CD14-positive monocyte (primary cell): ENCODE results near the gene FOXRED1. TPM values are rescaled to one million over a fixed set of nuclear protein-coding genes. Genes with fewer than 3 reads are reported as not detected.
A peak's percentile ranks its signal among the peaks of the same experiment; 100 is the strongest.

Source experiments
- DNase-seq, 3 donors: peaks; one replicate each; pipeline ENCODE4 v3.0.0-alpha.2; 2011 to 2022
- H2AFZ ChIP-seq: 2 replicates; pipeline ENCODE4 v1.6.0; 2012; ENCODE audit warnings: mild to moderate bottlenecking, low read depth, low read length, inconsistent platforms; ENCODE audit not compliant: insufficient read depth, poor library complexity, severe bottlenecking
- H3K27ac ChIP-seq, 2 donors: 1 replicate in 1 of 2; 2 replicates in 1 of 2; pipeline ENCODE4 v1.5.1; 2012 to 2013; ENCODE audit warnings: low read length in 2 of 2, control low read depth in 1 of 2, inconsistent platforms in 1 of 2, low read depth in 1 of 2, mild to moderate bottlenecking in 1 of 2
- H3K27me3 ChIP-seq, 2 donors: one replicate each; pipeline versions ENCODE4 v1.6.0 to v1.6.1; 2011 to 2013; ENCODE audit warnings: low read length in 2 of 2; ENCODE audit not compliant: control insufficient read depth in 2 of 2, insufficient read depth in 2 of 2
- H3K36me3 ChIP-seq, 2 donors: replicated peaks in 1 of 2; 1 replicate in 1 of 2; 2 replicates in 1 of 2; pipeline versions ENCODE4 v1.5.1 to v1.6.1; 2012 to 2013; ENCODE audit warnings: low read length in 2 of 2, control low read depth in 1 of 2, inconsistent platforms in 1 of 2, mild to moderate bottlenecking in 1 of 2; ENCODE audit not compliant: insufficient read depth in 2 of 2, control insufficient read depth in 1 of 2
- H3K4me1 ChIP-seq, 2 donors: 1 replicate in 1 of 2; 2 replicates in 1 of 2; pipeline versions ENCODE4 v1.5.1 to v1.6.1; 2012 to 2013; ENCODE audit warnings: low read length in 2 of 2, control low read depth in 1 of 2, inconsistent platforms in 1 of 2, mild to moderate bottlenecking in 1 of 2, moderate library complexity in 1 of 2; ENCODE audit not compliant: insufficient read depth in 2 of 2, control insufficient read depth in 1 of 2
- H3K4me2 ChIP-seq: replicated peaks from 2 replicates; pipeline ENCODE3; 2012; ENCODE audit warnings: low read length, moderate library complexity, mild to moderate bottlenecking; ENCODE audit not compliant: poor library complexity, severe bottlenecking; ENCODE audit errors: extremely low read depth
- H3K4me3 ChIP-seq, 3 experiments: fragments of 200-600 bp in 1 of 3; sonication (generic) in 1 of 3; replicated peaks in 1 of 3; 1 replicate in 2 of 3; 2 replicates in 1 of 3; pipeline ENCODE4 v1.5.1; 2011 to 2013; ENCODE audit warnings: low read length in 3 of 3, mild to moderate bottlenecking in 3 of 3, control low read depth in 2 of 3, low read depth in 2 of 3, inconsistent platforms in 1 of 3, moderate library complexity in 1 of 3
- H3K79me2 ChIP-seq: 2 replicates; pipeline ENCODE4 v1.6.0; 2012; ENCODE audit warnings: mild to moderate bottlenecking, control low read depth, inconsistent platforms, low read length, moderate library complexity; ENCODE audit not compliant: insufficient read depth
- H3K9ac ChIP-seq: 2 replicates; pipeline ENCODE4 v1.6.0; 2017; ENCODE audit warnings: low read length, mild to moderate bottlenecking; ENCODE audit not compliant: insufficient read depth, poor library complexity, severe bottlenecking
- H3K9me3 ChIP-seq, 2 donors: replicated peaks in 1 of 2; 1 replicate in 1 of 2; 2 replicates in 1 of 2; pipeline versions ENCODE4 v1.5.1 to v1.6.1; 2012 to 2013; ENCODE audit warnings: low read length in 2 of 2, control low read depth in 1 of 2; ENCODE audit not compliant: control insufficient read depth in 1 of 2, insufficient read depth in 1 of 2
- H4K20me1 ChIP-seq: 2 replicates; pipeline ENCODE4 v1.6.0; 2012; ENCODE audit warnings: mild to moderate bottlenecking, low read length, control low read depth, moderate library complexity; ENCODE audit not compliant: insufficient read depth
- H3K27ac Mint-ChIP-seq, 7 donors: one replicate each; pipeline ENCODE4 v1.8.0; 2020; ENCODE audit warnings: mild to moderate bottlenecking in 7 of 7, mixed read lengths in 7 of 7, moderate library complexity in 6 of 7, inconsistent platforms in 2 of 7
- H3K27me3 Mint-ChIP-seq, 3 donors: one replicate each; pipeline ENCODE4 v1.8.0; 2021 to 2022; ENCODE audit warnings: low read depth in 3 of 3, mild to moderate bottlenecking in 3 of 3, mixed read lengths in 3 of 3, moderate library complexity in 3 of 3, inconsistent platforms in 1 of 3
- H3K36me3 Mint-ChIP-seq, 2 donors: one replicate each; pipeline ENCODE4 v1.8.0; 2020; ENCODE audit warnings: mixed read lengths in 2 of 2, inconsistent platforms in 1 of 2, mild to moderate bottlenecking in 1 of 2
- H3K4me1 Mint-ChIP-seq: one replicate; pipeline ENCODE4 v1.8.0; 2020; ENCODE audit warnings: mild to moderate bottlenecking, mixed read lengths
- H3K4me3 Mint-ChIP-seq, 2 donors: one replicate each; pipeline ENCODE4 v1.8.0; 2020; ENCODE audit warnings: mild to moderate bottlenecking in 2 of 2, mixed read lengths in 2 of 2, moderate library complexity in 1 of 2
- H3K9me3 Mint-ChIP-seq, 7 donors: one replicate each; pipeline ENCODE4 v1.8.0; 2020 to 2022; ENCODE audit warnings: mixed read lengths in 7 of 7, mild to moderate bottlenecking in 6 of 7, moderate library complexity in 6 of 7, inconsistent platforms in 2 of 7
- WGBS: methylation state at CpG from one replicate; pipeline ENCODE4 v1.1.5; 2013; ENCODE audit warnings: missing lambda C conversion rate; ENCODE audit not compliant: insufficient coverage; 5-methylcytosine and 5-hydroxymethylcytosine counted together
- intact Hi-C, 2 donors: fragments of 100-400 bp; cut with micrococcal nuclease; formaldehyde crosslinking; loops; one replicate each; pipeline versions ENCODE4 v1.15.0 to v1.15.1; 2023
- polyA plus RNA-seq, 3 donors: library from polyadenylated mRNA; depleted of rRNA in 1 of 3; unstranded in 2 of 3; stranded (reverse) in 1 of 3; fragments of 300-500 nt in 2 of 3; fragments of >200 nt in 1 of 3; fragmentation: Illumina TruSeq in 2 of 3; gene quantifications; 1 replicate in 2 of 3; 2 replicates in 1 of 3; pipeline ENCODE4 v1.2.3, GENCODE V29; 2012 to 2021
- TF ChIP-seq, protein P1 (sequence below): fragments of 200-600 bp; IDR thresholded peaks from one replicate; pipeline ENCODE4 v1.8.0; 2022; ENCODE audit warnings: antibody characterized with exemption, mild to moderate bottlenecking

The FOXRED1 gene
- polyA plus RNA-seq, 3 donors: 15.2 to 18.0 (median 15.4) TPM

DNA sequence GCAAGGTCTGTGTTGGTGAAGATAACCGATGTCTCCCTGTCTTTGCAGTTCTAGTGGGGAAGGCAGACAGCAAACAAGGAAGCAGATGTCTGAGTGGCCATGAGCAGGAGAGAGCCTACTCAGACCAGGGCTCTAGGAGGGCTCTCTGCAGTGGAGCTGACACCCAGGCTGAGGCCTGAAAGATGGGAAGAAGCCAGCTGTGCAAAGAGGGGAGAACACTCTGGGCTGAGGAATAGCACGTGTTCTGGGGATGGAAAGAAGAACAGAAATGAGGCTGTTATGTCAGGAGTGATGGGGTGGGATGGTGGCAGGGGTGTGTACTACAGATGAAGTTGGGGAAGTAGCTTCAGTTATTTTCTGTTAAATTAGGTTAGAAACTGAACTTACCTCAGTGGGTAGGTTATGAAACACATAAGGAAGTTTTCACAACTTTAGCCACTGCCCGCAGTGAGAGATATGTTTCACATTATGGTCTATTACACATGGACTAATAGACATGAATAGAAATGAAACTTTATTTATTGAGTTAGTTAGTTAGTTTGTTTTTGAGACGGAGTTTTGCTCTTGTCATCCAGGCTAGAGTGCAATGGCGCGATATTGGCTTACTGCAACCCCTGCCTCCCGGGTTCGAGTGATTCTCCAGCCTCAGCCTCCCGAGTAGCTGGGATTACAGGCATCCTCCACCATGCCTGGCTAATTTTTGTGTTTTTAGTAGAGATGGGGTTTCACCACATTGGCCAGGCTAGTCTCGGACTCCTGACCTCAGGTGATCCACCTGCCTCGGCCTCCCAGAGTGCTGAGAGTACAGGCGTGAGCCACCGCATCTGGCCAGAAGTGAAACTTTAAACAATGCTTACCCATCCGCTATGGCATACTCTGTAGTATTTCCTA lies 42.7 kb downstream of the FOXRED1 start:
- intact Hi-C loops: loop anchor here (2.0 to 5.0 kb wide), 4 partner anchors 46 to 169 kb away; partner anchors contain the start of gene ST3GAL4 (in 1 of the 2)
- peak; percentile 70 to 87 (median 78) for DNase-seq
- H2AFZ ChIP-seq: no peak overlapping the region
- H3K4me2 ChIP-seq: peak overlapping the region; percentile 60
- Mint-ChIP-seq H3K4me3 (peak overlapping the region; percentile 69 to 73), H3K9me3 (no peaks in the 10 kb centered on the region), H3K27me3 (no peaks in the 10 kb centered on the region), H3K27ac (peak overlapping the region; percentile 90 to 95 (median 92)), H3K36me3 (peaks cover 25 to 42% of the 10 kb centered on the region in 2 donors), H3K4me1 (peaks cover 55% of the 10 kb centered on the region)
- peaks cover 0 to 4% of the 10 kb centered on the region in 2 donors for H3K9me3 ChIP-seq
- H3K36me3 ChIP-seq: peaks cover 4 to 25% of the 10 kb centered on the region in 2 donors
- H4K20me1 ChIP-seq: no peaks in the 10 kb centered on the region
- peak overlapping the region; percentile 3 to 68 (median 37) for H3K4me3 ChIP-seq
- WGBS: 3% methylated on average over 8 of the region's 14 CpGs
- H3K79me2 ChIP-seq: peaks cover 34% of the 10 kb centered on the region
- H3K4me1 ChIP-seq: peaks cover 51 to 59% of the 10 kb centered on the region in 2 donors
- peak overlapping the region; percentile 74 to 84 for H3K27ac ChIP-seq
- peak overlapping the region; percentile 35 for H3K9ac ChIP-seq
- TF ChIP-seq, protein P1, sequence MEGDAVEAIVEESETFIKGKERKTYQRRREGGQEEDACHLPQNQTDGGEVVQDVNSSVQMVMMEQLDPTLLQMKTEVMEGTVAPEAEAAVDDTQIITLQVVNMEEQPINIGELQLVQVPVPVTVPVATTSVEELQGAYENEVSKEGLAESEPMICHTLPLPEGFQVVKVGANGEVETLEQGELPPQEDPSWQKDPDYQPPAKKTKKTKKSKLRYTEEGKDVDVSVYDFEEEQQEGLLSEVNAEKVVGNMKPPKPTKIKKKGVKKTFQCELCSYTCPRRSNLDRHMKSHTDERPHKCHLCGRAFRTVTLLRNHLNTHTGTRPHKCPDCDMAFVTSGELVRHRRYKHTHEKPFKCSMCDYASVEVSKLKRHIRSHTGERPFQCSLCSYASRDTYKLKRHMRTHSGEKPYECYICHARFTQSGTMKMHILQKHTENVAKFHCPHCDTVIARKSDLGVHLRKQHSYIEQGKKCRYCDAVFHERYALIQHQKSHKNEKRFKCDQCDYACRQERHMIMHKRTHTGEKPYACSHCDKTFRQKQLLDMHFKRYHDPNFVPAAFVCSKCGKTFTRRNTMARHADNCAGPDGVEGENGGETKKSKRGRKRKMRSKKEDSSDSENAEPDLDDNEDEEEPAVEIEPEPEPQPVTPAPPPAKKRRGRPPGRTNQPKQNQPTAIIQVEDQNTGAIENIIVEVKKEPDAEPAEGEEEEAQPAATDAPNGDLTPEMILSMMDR: peak; percentile 13
- H3K27me3 ChIP-seq: no peaks in the 10 kb centered on the region

DNA sequence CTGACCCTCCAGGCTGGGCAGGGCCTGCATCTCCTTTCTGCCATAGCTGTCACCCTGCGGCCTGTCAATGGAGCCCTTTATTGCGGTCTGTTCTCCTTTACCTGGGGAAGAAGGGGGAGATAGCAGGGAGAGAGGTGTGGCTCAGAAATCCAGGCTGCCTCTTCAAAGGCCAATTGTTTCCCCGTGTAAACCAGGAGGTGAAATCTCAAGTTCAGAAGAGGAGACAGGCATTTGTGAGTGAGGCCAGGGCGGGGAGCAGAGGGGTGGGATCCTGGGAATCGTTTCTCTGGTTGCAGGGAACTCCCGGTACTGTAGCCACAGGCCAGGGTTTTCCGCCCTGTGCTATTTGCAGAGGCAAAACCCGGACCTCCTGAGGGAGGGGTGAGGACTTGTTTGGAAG lies 44.0 kb downstream of the FOXRED1 start:
- Histone ChIP-seq H3K79me2 (peaks cover 42% of the 10 kb centered on the region), H3K4me2 (no peak overlapping the region), H2AFZ (no peak overlapping the region), H4K20me1 (no peaks in the 10 kb centered on the region), H3K36me3 (peaks cover 4 to 19% of the 10 kb centered on the region in 2 donors), H3K9ac (no peak overlapping the region), H3K27ac (peak overlapping the region; percentile 74 to 84), H3K9me3 (peaks cover 0 to 4% of the 10 kb centered on the region in 2 donors), H3K27me3 (no peaks in the 10 kb centered on the region), H3K4me3 (no peak overlapping the region), H3K4me1 (peaks cover 61 to 69% of the 10 kb centered on the region in 2 donors)
- H3K27ac Mint-ChIP-seq: peak overlapping the region; percentile 35 to 90 (median 64)
- H3K27me3 Mint-ChIP-seq: no peaks in the 10 kb centered on the region
- peaks cover 62% of the 10 kb centered on the region for H3K4me1 Mint-ChIP-seq
- H3K4me3 Mint-ChIP-seq: no peak overlapping the region
- TF ChIP-seq, protein P1: no peak
- H3K36me3 Mint-ChIP-seq: peaks cover 20 to 31% of the 10 kb centered on the region in 2 donors
- WGBS: 81% methylated on average over 5 of the region's 8 CpGs
- no peaks in the 10 kb centered on the region for H3K9me3 Mint-ChIP-seq
- intact Hi-C loops: loop anchor here (5.0 kb wide), 3 partner anchors 44 to 164 kb away; partner anchors contain the start of gene ST3GAL4 (in 1 of the 2)
- no peak for DNase-seq
